Heart left ventricle (tissue), 13 donors: ENCODE measurements around the gene IER5.

ENCODE experiments used
- CTCF ChIP-seq, 12 donors: fragments of 200-600 bp; sonication (generic) in 4 of 12; IDR thresholded peaks; one replicate each; pipeline versions ENCODE4 v1.5.0 to v1.8.0; 2018 to 2022; ENCODE audit warnings: antibody characterized with exemption in 12 of 12, mild to moderate bottlenecking in 5 of 12
- POLR2A ChIP-seq, 2 donors: fragments of 450-650 bp; IDR thresholded peaks; one replicate each; pipeline ENCODE4 v1.6.1; 2017; ENCODE audit warnings: antibody characterized with exemption in 2 of 2, mild to moderate bottlenecking in 2 of 2, moderate library complexity in 2 of 2
- donor health status: ischemic (EF 13 %, LVEDD 7.1; RV severe dilation, severe dysfunction).
- donor health status: DM: no; HTN: yes; CAD: no.
- donor health status: DM: no; HTN: no; CAD: no.
- donor health status: ischemic (EF 25% LVEDD 6.9; RV normal size, moderate dysfunction).
- donor health status: ischemic (EF 25% LVEDD 5.7; RV mildly dilated, moderate dysfunction).
- donor health status: ischemic (EF 35%, LVEDD 5.7; RV mildly dilated, moderate dysfunction).
- donor health status: nonischemic (EF 11% LVEDD 7.7; RV severe dilation, severe dysfunction).
- donor health status: DM: yes; HTN: yes; CAD: no.
- donor health status: PGD.
- donor health status: ischemic (EF 29% LVEDD 5.4; RV normal size, mild dysfunction).
- donor health status: nonischemic (EF 23%, LVEDD 6.1; RV moderate dilation, normal function).

- TF ChIP-seq CTCF (IDR thresholded peaks at IDR 0.05) (no peak), POLR2A (IDR thresholded peaks at IDR 0.05) (no peak)
Observed at GRCh38 chr1:181135815-181136737, 47.6 kb downstream of the IER5 start.
